GM18517 (cell line): ENCODE measurements around the gene PCDH8.
A peak's percentile ranks its signal among the peaks of the same experiment; 100 is the strongest.
"Not testable (repeated sequence)": the region's sequence is repeated elsewhere in the genome, so short reads cannot be mapped to it uniquely, and the experiment has no call there.

Experiments
- ATAC-seq: cut with Tn5 transposase; IDR thresholded peaks from one replicate; pipeline ENCODE4 v1.9.1; 2021; ENCODE audit warnings: mild to moderate bottlenecking, moderate library complexity; ENCODE audit not compliant: unreplicated experiment

PCDH8 gene

GRCh38 chr13:52850396-52851136 is 2.1 kb upstream of the PCDH8 start:
- ATAC-seq, result peak; percentile 40

GRCh38 chr13:52850072-52850395 is 1.6 kb upstream of the PCDH8 start:
- no peak for ATAC-seq

DNA sequence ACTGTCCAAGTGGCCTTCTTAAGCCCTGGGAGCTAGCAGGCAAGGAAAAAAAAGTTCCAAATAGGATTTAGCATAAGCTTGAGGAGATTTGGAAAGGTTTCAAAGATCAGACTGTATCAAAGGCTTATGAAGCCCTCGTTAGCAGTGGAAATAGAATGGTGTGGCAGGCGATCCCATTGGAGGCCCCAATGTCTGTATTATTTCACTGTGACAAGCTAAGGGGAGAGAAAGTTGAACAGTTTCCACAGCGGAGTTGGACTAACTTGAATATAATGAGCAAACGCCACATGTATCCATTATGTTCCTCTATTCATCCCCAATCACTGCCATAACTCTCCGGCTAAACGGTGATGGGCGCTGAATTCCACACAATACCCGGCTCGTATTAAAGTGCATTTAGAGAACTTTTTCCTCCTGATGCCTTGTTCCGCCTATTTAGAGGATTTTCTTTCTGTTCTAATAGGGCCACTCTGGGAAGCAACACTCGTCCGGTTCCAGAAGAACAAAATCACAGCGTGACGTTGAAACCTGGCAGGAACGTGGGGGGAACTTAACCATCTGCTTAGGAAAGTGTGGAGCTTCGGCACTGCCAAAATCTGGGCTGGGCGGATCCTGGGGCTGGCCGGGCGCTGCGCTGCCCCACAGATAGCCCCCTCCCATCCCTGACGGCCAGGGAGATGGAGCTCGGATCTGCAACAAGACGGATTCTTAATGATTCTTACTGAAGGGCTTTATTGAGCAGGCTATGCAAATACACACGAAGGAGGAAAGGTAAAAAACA is 1.0 kb upstream of the PCDH8 start:
- ATAC-seq, result no peak

GRCh38 chr13:52847682-52848432 is 583 bp downstream of the PCDH8 start:
- no peak for ATAC-seq

GRCh38 chr13:52847322-52847681 is 1.1 kb downstream of the PCDH8 start:
- no peak for ATAC-seq

DNA sequence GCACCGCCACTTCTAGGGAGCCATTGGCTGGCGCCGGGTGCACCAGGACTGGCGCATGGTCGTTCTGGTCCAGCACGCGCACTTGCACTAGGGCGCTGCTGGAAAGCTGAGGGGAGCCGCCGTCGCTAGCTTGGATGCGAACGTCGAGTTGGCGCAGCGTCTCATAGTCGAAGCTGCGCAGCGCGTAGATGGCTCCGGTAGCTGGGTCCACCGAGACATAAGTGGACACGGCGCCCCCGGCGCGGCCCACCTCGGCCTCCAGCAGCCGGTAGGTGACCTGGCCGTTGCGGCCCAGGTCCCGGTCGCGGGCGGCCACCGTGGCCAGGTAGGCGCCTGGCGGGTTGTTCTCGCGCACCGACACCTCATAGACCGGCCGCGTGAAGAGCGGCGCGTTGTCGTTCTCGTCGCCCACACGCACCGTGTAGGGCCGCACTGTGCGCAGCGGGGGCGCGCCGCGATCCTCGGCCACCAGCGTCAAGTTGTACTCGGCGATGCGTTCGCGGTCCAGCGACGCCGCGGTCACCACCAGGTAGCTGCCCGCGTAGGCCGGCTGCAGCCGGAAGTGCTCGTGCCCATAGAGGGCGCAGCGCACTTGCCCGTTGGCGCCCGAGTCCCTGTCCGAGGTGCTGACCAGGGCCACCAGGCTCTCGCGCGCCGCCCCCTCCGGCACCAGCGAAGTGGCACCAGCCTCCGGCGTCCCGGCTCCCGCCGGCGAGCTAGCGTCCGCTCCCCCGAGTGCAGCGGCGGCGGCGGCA is 1.7 kb downstream of the PCDH8 start:
- no peak for ATAC-seq

GRCh38 chr13:52845766-52846566 is 2.5 kb downstream of the PCDH8 start:
- ATAC-seq, result no peak

DNA sequence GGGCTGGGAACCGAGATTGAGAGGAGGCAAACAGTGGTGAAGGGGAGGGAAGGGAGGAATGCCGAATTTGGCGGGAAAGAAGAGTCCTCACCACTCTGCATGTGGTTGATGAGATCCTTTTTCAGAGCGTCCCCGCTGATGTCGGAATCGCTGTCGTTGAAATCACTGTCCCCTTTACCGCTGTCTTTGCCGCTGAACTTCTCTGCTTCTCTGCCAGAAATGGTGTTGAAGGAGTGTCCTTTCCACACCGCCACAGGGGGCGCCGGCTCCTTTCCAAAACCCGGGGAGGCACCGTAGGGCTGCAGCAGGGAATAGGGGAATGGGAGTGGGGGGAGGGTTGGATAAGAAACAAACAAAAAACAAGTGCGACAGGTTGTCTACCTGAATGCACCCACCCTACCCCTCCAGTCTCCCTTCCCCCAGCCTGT is 3.1 kb downstream of the PCDH8 start:
- ATAC-seq, result no peak

DNA sequence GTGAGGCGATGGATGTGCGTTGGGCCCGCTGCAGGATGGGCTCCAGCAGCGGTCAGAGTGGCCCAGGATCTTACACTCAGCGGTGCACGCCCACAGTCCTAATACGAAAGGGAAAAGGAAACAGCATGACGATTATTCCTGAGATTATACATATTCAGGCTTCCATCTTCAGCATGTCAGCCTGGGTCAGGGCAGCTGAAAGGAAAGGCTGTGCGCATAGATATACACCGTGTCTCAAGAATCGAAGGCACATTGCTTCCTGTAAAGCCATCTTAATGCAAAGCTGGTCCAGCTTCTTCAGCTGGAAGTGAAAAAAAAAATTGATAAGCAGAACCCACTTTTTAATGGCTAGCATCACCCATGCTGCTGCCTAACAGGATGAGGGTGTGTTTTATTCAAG is 3.6 kb downstream of the PCDH8 start:
- ATAC-seq, result no peak

DNA sequence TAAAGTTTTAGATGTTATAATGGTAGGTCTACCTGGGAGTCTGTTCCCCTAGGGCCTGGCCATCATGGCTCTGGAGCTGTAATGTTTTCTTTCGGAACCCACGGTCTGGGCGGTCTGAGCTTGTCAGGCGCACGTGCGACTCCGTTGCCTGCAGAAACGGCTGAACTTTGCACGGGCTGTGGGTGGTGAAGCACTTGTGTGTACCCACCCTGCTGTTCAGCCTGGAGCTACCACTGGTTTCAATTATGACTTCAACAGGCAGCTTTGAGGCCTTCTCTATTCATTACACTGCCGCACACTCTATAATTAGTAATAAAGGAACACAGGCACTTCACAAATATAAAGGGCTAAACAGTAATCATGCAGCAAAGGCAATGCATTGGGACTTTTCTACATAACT is 6.0 kb downstream of the PCDH8 start:
- ATAC-seq, result no peak

DNA sequence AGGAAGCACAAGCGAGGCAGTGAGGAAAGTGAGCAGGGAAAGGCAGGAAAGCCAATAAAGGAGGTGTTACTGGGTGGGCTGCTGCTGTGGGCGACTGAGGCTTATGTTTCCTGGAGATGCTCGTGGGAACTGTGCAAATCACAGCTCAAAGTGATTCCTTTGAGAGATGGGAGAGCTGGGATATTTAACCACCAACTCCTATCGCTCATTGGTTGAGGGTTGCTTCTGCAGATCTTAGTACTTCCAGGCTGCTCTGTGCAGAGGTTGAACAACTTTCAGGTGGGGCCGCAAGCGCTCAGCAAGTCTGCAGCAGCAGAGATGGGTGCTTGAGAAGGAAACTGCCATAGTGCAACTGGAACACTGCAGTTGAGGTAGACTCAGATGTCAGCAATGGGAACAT is 8.4 kb downstream of the PCDH8 start:
- no peak for ATAC-seq

GRCh38 chr13:52838433-52839107 is 9.9 kb downstream of the PCDH8 start:
- ATAC-seq, result no peak

GRCh38 chr13:52837850-52838249 is 10.6 kb downstream of the PCDH8 start:
- ATAC-seq, result no peak

DNA sequence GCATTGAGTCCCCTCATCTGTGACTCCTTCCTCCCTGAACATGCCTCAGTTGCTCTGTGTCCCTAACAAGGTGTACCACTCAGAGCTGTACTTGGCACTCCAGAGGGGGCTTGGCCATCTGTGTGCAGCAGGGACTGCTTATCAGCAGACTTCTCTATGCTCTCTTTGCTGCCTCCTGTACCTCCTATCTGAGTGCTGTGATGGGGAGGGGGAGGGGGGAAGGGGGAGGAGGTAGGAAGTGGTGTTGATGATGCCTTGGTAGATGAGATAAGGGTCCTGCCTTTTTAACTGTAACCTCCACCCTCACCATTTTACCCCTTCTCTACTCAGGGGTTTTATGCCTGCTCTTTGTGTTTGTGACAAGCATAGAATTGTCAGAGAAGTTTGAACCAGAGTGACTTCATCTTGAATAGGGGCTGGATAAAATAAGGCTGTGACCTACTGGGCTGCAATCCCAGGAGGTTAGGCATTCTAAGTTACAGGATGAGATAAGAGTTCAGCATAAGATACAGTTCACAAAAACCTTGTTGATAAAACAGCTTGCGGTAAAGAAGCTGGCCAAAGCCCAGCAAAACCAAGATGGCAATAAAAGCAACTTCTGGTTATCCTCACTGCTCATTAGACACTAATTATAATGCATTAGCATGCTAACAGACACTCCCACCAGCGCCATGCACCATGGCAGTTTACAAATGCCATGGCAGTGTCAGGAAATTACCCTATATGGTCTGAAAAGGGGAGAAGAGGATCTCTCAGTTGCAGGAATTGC is 13.2 kb downstream of the PCDH8 start:
- ATAC-seq, result no peak

GRCh38 chr13:52833296-52833875 is 15.1 kb downstream of the PCDH8 start:
- no peak for ATAC-seq

- no peak for ATAC-seq
These were observed 16.1 kb downstream of the PCDH8 start for GRCh38 chr13:52832313-52832712.

GRCh38 chr13:52830946-52831345 is 17.5 kb downstream of the PCDH8 start:
- no peak for ATAC-seq

DNA sequence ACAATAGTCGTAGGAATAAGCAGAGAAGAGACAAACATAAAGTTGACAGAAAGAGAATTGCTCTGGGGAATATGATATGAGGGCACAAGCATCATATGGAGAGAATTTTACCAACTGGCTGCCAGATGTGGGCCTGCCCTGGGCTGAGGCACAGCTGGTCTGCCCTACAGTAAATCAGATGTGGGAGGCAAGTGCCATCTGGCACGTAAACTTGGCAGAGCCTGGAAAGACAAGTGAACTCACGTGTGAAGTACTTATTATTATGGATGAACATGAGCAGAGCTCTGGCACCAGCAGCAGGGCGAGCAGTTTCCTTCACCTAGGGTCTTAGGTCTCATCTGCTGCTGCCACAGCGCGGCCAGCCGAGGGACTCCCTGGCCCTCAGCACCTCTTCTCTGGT is 20.6 kb downstream of the PCDH8 start:
- no peak for ATAC-seq

DNA sequence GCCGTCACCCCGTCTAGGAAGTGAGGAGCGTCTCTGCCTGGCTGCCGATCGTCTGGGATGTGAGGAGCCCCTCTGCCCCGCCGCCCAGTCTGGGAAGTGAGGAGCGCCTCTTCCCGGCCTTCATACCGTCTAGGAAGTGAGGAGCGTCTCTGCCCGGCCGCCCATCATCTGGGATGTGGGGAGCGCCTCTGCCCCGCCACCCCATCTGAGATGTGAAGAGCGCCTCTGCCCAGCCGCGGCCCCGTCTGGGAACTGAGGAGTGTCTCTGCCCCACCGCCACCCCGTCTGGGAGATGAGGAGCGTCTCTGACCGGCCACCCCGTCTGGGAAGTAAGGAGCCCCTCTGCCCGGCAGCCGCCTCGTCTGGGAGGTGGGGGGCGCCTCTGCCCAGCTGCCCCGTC is 30.6 kb downstream of the PCDH8 start:
- ATAC-seq, result not testable (repeated sequence)
